LNCAP (cell line): ENCODE results near the gene SDK2.

Source experiments
- CTCF ChIP-seq: fragments of 450-650 bp; IDR thresholded peaks from 2 replicates; pipeline ENCODE4 v1.5.1; 2017; ENCODE audit warnings: mild to moderate bottlenecking

The SDK2 gene

GRCh38 chr17:73498176-73498575 is 146.1 kb downstream of the SDK2 start:
- no peak for TF ChIP-seq CTCF

GRCh38 chr17:73497721-73498120 is 146.5 kb downstream of the SDK2 start:
- no peak for TF ChIP-seq CTCF

- no peak for TF ChIP-seq CTCF
Measured at GRCh38 chr17:73496232-73496631, 148.0 kb downstream of the SDK2 start.

- no peak for TF ChIP-seq CTCF
Measured at GRCh38 chr17:73495641-73496040, 148.6 kb downstream of the SDK2 start.

- no peak for TF ChIP-seq CTCF
Measured at GRCh38 chr17:73494950-73495349, 149.3 kb downstream of the SDK2 start.

- no peak for TF ChIP-seq CTCF
Measured at GRCh38 chr17:73493956-73494926, 150.0 kb downstream of the SDK2 start.

GRCh38 chr17:73492821-73493814 is 151.1 kb downstream of the SDK2 start:
- TF ChIP-seq CTCF: no peak
